GM20000 (cell line): Measurements from ENCODE around the gene SP3.

ENCODE experiments used
- DNase-seq: peaks from one replicate; pipeline ENCODE4 v3.0.0; 2012; ENCODE audit warnings: low spot score
- CTCF ChIP-seq: IDR thresholded peaks from 2 replicates; pipeline ENCODE4 v1.5.1; 2012; ENCODE audit warnings: mild to moderate bottlenecking, control low read depth; ENCODE audit errors: extremely low read depth, missing control alignments

SP3 gene

GRCh38 chr2:174011173-174011572 is 46.0 kb upstream of the SP3 start:
- no peak for DNase-seq
- no peak for TF ChIP-seq CTCF

DNA sequence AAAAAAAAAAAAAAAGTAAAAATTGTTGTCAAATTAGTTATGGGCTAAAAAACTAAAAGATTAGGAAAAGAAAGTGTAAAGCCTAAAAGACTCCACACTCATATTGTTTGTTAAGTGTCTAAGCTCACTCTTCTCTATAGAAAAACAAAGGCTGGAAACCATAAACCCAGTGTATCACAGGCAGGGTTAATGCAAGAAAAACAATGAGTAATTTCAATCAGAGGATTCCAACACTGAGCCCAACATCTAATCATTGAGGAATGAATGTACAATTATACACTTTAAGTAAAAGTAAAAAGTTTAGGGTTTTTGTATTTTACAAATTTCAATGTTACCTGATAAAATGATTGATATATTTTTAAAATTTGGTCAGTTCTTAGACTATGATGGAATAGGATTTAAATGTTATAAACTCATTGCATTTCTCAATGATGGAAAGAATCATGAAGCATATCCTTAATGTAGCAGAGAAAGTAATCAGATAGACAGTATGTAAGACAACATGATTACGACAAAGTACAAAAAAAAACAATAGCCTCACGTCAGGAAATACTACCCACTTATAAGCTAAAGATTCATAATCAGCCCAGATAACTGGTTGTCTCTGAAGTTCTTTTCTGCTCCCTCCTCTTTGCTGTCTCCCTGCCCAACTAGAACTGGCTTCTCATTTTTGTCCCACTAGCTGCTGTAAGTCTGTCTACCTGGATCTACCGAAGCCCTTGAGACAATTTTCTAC is 44.5 kb upstream of the SP3 start:
- no peak for TF ChIP-seq CTCF

DNA sequence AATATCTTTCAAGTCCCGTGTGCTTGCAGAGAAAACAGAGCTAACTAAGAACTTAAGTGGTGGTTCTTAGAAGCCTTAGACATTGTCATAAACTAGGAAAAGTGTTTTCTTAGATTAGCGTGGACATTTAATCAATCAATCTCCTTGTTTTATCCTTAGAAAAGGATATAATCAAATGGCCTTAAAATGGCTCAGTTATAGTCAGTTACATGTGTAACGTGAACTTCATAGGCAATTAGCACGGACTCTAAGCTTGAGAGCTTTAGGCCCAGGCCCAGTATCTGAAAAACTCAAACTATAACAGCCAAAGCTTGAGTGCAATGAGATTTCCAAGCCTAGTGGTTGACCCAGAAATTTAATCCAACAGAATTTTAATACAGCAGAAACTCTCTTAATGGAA is 43.5 kb upstream of the SP3 start:
- no peak for DNase-seq
- TF ChIP-seq CTCF = no peak

More for the DNA sequence above, 44.5 kb upstream of the SP3 start:
- no peak for DNase-seq

DNA sequence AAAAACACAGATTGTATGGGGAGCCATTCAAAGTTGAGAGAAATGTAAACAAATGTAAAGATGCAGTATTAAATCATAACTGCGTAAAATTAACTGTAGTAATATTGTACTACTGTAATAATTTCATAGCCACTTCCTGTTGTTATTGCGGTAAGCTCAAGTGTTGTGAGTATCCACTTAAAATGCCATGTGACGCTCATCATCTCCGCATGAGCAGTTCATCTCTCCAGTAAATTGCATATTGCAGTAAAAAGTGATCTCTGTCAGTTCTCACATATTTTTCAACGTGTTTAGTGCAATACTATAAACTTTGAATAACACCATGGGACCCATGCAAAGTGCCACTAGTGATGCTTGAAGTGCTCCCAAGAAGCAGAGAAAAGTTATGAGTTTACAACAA is 41.8 kb upstream of the SP3 start:
- TF ChIP-seq CTCF = no peak
- no peak for DNase-seq

DNA sequence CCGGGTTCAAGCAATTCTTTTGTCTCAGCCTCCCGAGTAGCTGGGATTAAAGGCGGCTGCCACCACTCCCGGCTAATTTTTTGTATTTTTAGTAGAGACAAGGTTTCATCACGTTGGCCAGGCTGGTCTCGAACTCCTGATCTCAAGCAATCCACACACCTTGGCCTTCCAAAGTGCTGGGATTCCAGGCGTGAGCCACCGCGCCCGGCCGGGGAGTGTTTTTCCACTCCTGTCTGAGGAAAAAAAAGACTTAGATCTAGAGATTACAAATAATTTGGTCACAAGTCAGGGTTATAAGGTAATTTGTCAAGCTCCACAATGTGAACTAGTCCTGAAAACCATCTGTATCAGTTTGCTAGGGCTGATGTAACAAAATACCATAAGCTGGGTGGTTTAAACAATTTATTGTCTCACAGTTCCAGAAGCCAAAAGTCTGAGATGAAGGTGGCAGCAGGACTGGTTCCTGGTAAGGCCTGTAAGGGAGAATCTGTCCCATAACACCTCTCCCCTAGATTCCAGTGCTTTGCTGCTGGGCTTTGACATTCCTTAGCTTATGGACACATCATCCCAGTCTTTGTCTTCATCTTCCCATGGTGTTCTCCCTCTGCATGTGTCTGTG is 40.7 kb upstream of the SP3 start:
- DNase-seq = no peak
- TF ChIP-seq CTCF = no peak

- DNase-seq = no peak
- TF ChIP-seq CTCF = no peak
Measured at GRCh38 chr2:174004905-174005605, 39.9 kb upstream of the SP3 start.
